ENCODE measurements around the gene NISCH. TPM values are rescaled to one million over a fixed set of nuclear protein-coding genes. Genes with fewer than 3 reads are reported as not detected.

Gene NISCH
- polyA plus RNA-seq, 1 donor (not counting 4 experiments of a cell fraction or from before 2014, with no cell fraction given): 48.1 TPM

- H3K4me1 ChIP-seq (ENCODE audit: control insufficient read depth, extremely low read depth, insufficient read depth, low read length): no peaks in the 10 kb centered on the region
- H3K27me3 ChIP-seq (ENCODE audit: control insufficient read depth, extremely low read depth, insufficient read depth, low read length): no peaks in the 10 kb centered on the region
- peaks cover 4% of the 10 kb centered on the region for H4K20me1 ChIP-seq (ENCODE audit: control insufficient read depth, extremely low read depth, insufficient read depth, low read length)
- dilution Hi-C loops (cut with MboI; ENCODE audit: extremely low pct_ligation_motif_present, low sequenced_read_pairs): no loop called here
- no peak overlapping the region for H2AFZ ChIP-seq (ENCODE audit: control insufficient read depth, low read length)
- H3K27ac ChIP-seq (ENCODE audit: control insufficient read depth, insufficient read depth, low read length): no peak overlapping the region
- DNase-seq (ENCODE audit: low read depth, low spot score): no peak
- no peak for FAIRE-seq
- TF ChIP-seq CTCF (optimal IDR thresholded peaks at IDR 0.05 in 1 of 3, IDR thresholded peaks at IDR 0.05 in 1 of 3, conservative IDR thresholded peaks at IDR 0.05 in 1 of 3; ENCODE audit: extremely low read depth in 1 of 3, insufficient read depth in 2 of 3, low read length in 3 of 3): no peak
- TF ChIP-seq EZH2 (IDR thresholded peaks at IDR 0.05; ENCODE audit: low read length): no peak
- H3K9ac ChIP-seq (ENCODE audit: control insufficient read depth, extremely low read depth, insufficient read depth, low read length): no peak overlapping the region
- H3K9me1 ChIP-seq (ENCODE audit: control insufficient read depth, extremely low read depth, insufficient read depth, low read length): no peaks in the 10 kb centered on the region
- no peak overlapping the region for H3K4me2 ChIP-seq (ENCODE audit: control insufficient read depth, extremely low read depth, insufficient read depth, low read depth, low read length)
- H3K4me3 ChIP-seq (ENCODE audit: control insufficient read depth in 2 of 3, extremely low read depth in 1 of 3, insufficient read depth in 2 of 3, low read depth in 1 of 3, low read length in 3 of 3): no peak overlapping the region
- peaks cover 48 to 54% of the 10 kb centered on the region in 2 experiments for H3K36me3 ChIP-seq (ENCODE audit: control insufficient read depth in 2 of 2, extremely low read depth in 1 of 2, insufficient read depth in 2 of 2, low read length in 2 of 2)
- peaks cover 11% of the 10 kb centered on the region for H3K79me2 ChIP-seq (ENCODE audit: control insufficient read depth, insufficient read depth, low read length)
- no peaks in the 10 kb centered on the region for H3K9me3 ChIP-seq (ENCODE audit: control insufficient read depth, low read depth, low read length)
These were observed 17.0 kb downstream of the NISCH start for GRCh38 chr3:52472239-52473000.

GRCh38 chr3:52473026-52473425, 17.6 kb downstream of the NISCH start:
- no peak for TF ChIP-seq EZH2 (IDR thresholded peaks at IDR 0.05; ENCODE audit: low read length)
- H3K4me1 ChIP-seq (ENCODE audit: control insufficient read depth, extremely low read depth, insufficient read depth, low read length): no peaks in the 10 kb centered on the region
- H2AFZ ChIP-seq (ENCODE audit: control insufficient read depth, low read length): no peak overlapping the region
- no peak overlapping the region for H3K9ac ChIP-seq (ENCODE audit: control insufficient read depth, extremely low read depth, insufficient read depth, low read length)
- no peak for DNase-seq (ENCODE audit: low read depth, low spot score)
- H3K9me3 ChIP-seq (ENCODE audit: control insufficient read depth, low read depth, low read length): no peaks in the 10 kb centered on the region
- dilution Hi-C loops (cut with MboI; ENCODE audit: extremely low pct_ligation_motif_present, low sequenced_read_pairs): no loop called here
- no peak overlapping the region for H3K27ac ChIP-seq (ENCODE audit: control insufficient read depth, insufficient read depth, low read length)
- H3K79me2 ChIP-seq (ENCODE audit: control insufficient read depth, insufficient read depth, low read length): peaks cover 8% of the 10 kb centered on the region
- no peaks in the 10 kb centered on the region for H3K9me1 ChIP-seq (ENCODE audit: control insufficient read depth, extremely low read depth, insufficient read depth, low read length)
- H3K4me2 ChIP-seq (ENCODE audit: control insufficient read depth, extremely low read depth, insufficient read depth, low read depth, low read length): no peak overlapping the region
- no peak for FAIRE-seq
- no peaks in the 10 kb centered on the region for H3K27me3 ChIP-seq (ENCODE audit: control insufficient read depth, extremely low read depth, insufficient read depth, low read length)
- H4K20me1 ChIP-seq (ENCODE audit: control insufficient read depth, extremely low read depth, insufficient read depth, low read length): peaks cover 4% of the 10 kb centered on the region
- H3K36me3 ChIP-seq (ENCODE audit: control insufficient read depth in 2 of 2, extremely low read depth in 1 of 2, insufficient read depth in 2 of 2, low read length in 2 of 2): peaks cover 52 to 60% of the 10 kb centered on the region in 2 experiments
- no peak overlapping the region for H3K4me3 ChIP-seq (ENCODE audit: control insufficient read depth in 2 of 3, extremely low read depth in 1 of 3, insufficient read depth in 2 of 3, low read depth in 1 of 3, low read length in 3 of 3)
